Measurements from ENCODE around the gene NAXE. TPM values are rescaled to one million over a fixed set of nuclear protein-coding genes. Genes with fewer than 3 reads are reported as not detected.
A peak's percentile ranks its signal among the peaks of the same experiment; 100 is the strongest.

Gene NAXE
- total RNA-seq, 2 donors from 2014 or later: 78.0 to 87.7 TPM

DNA sequence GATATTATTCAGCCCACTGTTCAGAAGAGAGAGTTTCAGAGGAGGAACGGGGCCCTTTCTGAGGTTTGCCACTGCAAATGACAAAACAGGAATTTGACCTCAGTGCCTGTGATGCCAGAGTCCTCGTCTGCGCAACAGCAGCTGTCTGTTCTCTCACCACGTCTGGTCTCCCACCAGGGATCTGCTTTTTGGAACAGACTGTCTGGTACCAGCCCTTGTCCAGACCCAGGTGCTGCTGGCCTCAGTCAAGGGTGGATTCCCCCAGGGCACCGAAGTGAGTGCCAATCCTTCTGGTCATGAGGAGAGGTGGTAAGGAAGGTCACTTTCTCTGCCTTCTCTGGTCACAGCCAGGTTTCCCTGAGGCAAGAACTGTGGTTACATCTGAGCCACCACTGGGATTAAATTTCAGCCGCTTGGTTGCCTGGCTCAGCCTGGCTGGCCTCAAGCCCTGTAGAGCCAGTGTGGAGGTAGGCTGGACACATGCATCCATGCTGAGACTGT lies 48.1 kb downstream of the NAXE start:
- DNase-seq: no peak
- ATAC-seq: peak; percentile 21
- intact Hi-C loops (cut with DNase I, micrococcal nuclease): no loop called here

DNA sequence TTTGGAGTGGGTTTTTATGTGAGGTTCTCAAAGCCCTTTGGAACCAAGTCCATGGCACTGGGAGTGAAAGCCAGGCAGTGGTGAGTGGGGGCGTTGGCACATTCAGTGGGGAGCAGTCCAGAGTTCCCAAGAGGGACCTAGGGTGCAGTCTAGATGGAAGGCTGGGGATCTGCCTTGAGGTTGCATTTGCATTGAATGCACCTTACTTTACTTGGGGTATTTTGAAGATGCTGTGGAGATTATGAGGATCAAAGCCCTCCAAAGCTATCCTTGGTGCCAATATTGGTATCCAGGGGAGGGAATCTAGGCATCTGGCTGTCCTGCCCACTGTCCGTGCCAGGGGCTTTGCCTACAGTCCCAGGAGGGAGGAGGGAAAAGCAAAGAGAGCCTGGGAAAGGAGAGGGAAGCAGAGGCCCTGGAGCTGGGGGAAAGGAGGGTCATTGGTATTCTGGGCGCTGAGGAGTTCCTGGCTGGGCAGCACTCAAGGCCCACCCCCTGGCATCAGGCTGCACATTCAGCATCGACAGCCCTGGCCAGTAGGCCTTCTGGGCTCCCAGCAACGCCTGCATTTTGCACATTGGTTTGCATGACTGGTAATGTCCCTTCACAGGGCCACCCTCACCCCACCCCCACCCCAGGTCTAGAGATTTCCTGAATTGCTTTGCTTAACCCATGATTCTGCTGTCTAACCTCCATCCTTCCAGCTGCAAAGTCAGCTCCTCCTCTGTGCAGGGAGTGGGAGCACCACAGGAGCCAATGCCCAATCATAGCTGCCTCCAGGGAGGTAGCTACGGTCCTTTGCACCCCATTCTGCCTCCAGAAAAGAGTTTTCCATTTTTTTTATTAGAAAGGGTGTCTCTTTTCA lies 49.5 kb downstream of the NAXE start:
- intact Hi-C loops (cut with DNase I, micrococcal nuclease): no loop called here
- ATAC-seq: no peak
- DNase-seq: no peak

DNA sequence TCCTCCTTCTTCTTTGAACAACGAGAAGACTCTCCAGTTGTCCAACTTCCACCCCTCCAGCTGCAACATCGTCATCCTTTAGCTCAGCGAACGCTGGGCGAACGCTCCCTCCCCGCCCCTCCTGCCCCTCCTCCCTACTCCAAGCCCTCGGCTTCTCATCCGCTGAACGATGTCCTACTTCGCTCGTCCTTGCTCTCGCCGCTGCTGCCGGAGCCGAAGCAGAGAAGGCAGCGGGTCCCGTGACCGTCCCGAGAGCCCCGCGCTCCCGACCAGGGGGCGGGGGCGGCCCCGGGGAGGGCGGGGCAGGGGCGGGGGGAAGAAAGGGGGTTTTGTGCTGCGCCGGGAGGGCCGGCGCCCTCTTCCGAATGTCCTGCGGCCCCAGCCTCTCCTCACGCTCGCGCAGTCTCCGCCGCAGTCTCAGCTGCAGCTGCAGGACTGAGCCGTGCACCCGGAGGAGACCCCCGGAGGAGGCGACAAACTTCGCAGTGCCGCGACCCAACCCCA lies 50.2 kb downstream of the NAXE start, which contains the start of gene BCAN:
Gene BCAN (plus strand): TSS at position 357 of the 504 bp plus-strand sequence. CDS start 3,938 bp downstream, outside the sequence.
- intact Hi-C loops (cut with DNase I, micrococcal nuclease): no loop called here
- DNase-seq: no peak
- ATAC-seq: no peak

DNA sequence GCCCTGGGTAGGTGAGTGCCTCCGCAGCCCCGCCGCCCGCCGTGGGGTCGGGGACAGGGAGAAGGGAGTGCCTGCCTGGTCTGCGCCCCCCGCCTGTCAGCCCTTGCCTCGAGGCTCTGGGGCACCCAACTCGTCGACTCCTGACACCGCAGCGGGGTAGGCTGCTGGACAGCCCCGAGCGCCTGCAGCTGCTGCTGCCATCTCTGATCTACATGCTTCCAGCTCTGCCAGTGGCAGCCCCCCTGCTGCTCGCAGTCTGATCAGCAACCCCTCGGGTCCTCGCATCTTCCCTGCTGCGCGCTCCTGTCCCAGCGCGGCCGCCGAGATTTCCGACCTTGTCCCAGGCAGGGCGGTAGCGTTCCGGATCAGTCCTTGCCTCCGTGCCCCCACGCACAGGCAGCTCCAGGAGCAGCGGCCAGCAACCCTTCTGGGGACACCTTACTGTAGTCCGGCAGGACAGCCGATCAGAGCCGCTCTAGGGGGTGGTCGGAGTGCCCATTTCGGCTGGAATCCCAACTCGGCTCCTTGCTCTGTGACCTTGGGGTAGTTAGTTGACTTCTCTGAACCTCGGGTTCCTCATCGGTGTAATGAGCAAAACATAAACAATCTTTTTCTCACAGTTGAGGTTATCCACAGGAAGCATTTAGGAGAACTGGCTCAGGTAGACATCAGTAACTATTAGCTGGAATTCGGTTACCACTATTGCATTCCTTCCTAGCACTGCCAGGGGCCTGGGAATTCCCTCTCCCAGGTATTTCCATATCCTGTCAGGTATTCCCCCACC lies 50.9 kb downstream of the NAXE start:
- DNase-seq (no peak), ATAC-seq (no peak)
- intact Hi-C loops (cut with DNase I, micrococcal nuclease): no loop called here

DNA sequence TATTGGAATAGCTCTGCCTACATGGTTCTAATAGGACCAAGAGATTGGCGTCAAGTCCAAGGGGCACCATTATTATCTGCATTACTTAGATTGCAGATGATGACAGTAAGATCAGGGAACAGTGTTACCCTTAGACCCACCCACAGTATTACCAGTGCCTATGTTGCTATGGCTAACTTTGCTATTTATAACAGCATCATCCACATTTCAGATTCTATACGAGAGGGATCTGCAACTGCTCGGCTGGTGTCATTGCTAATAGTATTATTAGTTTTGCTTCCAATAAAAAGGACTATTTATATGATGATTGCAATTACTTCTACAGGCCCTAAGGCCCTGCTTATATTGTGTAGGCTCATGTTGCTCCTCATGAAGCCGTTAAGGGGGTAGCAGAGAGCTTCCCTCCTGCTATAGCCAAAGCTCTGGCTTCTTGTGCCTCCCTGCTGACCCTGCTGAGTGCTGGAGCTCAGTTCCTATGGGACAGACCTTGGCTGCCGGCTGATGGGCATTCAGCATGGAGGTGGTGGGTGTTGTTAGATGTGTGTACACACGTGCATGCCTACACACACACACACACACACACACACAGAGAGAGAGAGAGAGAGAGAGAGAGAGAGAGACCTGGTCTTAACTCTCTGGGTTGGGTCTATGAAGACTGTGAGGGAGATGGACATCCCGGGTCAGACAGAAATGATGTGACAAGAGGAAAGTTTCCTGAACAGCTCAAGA lies 51.6 kb downstream of the NAXE start:
- intact Hi-C loops (cut with DNase I, micrococcal nuclease): no loop called here
- ATAC-seq (no peak), DNase-seq (no peak)

DNA sequence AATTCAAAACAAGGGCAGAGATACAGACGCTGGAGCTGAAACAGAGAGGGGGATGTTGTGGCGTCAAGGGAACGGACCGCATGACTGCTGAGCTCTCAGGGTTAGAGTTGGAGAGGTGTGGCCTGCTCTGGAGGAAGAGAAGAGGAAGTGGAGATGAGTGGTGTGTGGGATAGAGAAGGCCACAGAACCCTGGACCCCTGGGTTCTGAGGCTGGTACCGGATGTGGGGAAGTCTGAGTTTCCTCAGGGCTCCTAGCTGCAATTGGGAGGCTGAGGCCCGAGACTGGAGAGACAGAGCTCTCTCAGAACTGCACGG lies 52.2 kb downstream of the NAXE start:
- ATAC-seq (no peak), DNase-seq (no peak)
- intact Hi-C loops (cut with DNase I, micrococcal nuclease): no loop called here

Other genes starting within 250 kb of the NAXE start
- not detected for gene RHBG, start 222.6 kb upstream of the NAXE start, total RNA-seq
- 10 to 100 TPM; 45.9 to 66.4 TPM for gene MEF2D, start 91.0 kb upstream of the NAXE start, total RNA-seq
- 10 to 100 TPM in 1 of 2 donors, 1 to 10 TPM in 1; 2.8 to 10.5 TPM for gene IQGAP3, start 19.2 kb upstream of the NAXE start, total RNA-seq
- under 1 TPM in 1 of 2 donors, not detected in 1; 0.28 TPM for gene TTC24, start 12.1 kb upstream of the NAXE start, total RNA-seq
- 10 to 100 TPM; 13.8 to 20.1 TPM for gene GPATCH4, start 9.7 kb downstream of the NAXE start, total RNA-seq
- not detected for gene HAPLN2, start 27.6 kb downstream of the NAXE start, total RNA-seq
- gene BCAN, start 50.3 kb downstream of the NAXE start, total RNA-seq: not detected
- gene NES, start 85.6 kb downstream of the NAXE start, total RNA-seq: 1 to 10 TPM; 3.6 to 6.8 TPM
- gene CRABP2, start 113.8 kb downstream of the NAXE start, total RNA-seq: under 1 TPM; 0.73 to 0.98 TPM
- gene METTL25B, start 136.7 kb downstream of the NAXE start, total RNA-seq: 10 to 100 TPM; 40.6 to 47.9 TPM
- 10 to 100 TPM; 24.2 to 28.3 TPM for gene ISG20L2, start 137.0 kb downstream of the NAXE start, total RNA-seq
- 10 to 100 TPM; 37.7 to 60.2 TPM for gene MRPL24, start 149.3 kb downstream of the NAXE start, total RNA-seq
- 100 to 1,000 TPM; 198 to 243 TPM for gene HDGF, start 159.9 kb downstream of the NAXE start, total RNA-seq
- gene PRCC, start 175.8 kb downstream of the NAXE start, total RNA-seq: 10 to 100 TPM; 51.2 to 59.6 TPM
- 1 to 10 TPM; 1.4 to 2.4 TPM for gene SH2D2A, start 225.1 kb downstream of the NAXE start, total RNA-seq